HL-60 (cell line): ENCODE measurements around the gene UBQLN4.

ENCODE experiments used
- DNase-seq, 2 experiments: peaks; one replicate each; pipeline ENCODE4 v3.0.0-alpha.2; 2010 to 2020; ENCODE audit warnings: low read depth in 1 of 2, low spot score in 1 of 2
- H3K27ac ChIP-seq: fragments of 250-450 bp; sonication (Bioruptor Pico); replicated peaks from 2 replicates; pipeline ENCODE4 v1.5.1; 2020; ENCODE audit warnings: mild to moderate bottlenecking, moderate library complexity
- H3K27me3 ChIP-seq: fragments of 250-450 bp; sonication (Bioruptor Pico); 2 replicates; pipeline ENCODE4 v1.5.1; 2021; ENCODE audit warnings: mild to moderate bottlenecking, moderate library complexity; ENCODE audit not compliant: insufficient read depth, poor library complexity, severe bottlenecking
- H3K4me3 ChIP-seq: replicated peaks from 2 replicates; pipeline ENCODE4 v1.5.1; 2011; ENCODE audit warnings: mild to moderate bottlenecking, control low read depth, low read length; ENCODE audit not compliant: insufficient read depth
- CTCF ChIP-seq: IDR thresholded peaks from one replicate; pipeline ENCODE4 v1.5.1; 2011; ENCODE audit warnings: low read length, control low read depth, inconsistent platforms; ENCODE audit not compliant: insufficient read depth
- GABPA ChIP-seq: IDR thresholded peaks from 2 replicates; pipeline ENCODE4 v1.6.1; 2012; ENCODE audit warnings: low read depth
- POLR2AphosphoS5 ChIP-seq: IDR thresholded peaks from 2 replicates; pipeline ENCODE4 v1.6.1; 2012; ENCODE audit warnings: low read depth
- REST ChIP-seq: IDR thresholded peaks from 2 replicates; pipeline ENCODE4 v1.6.1; 2012; ENCODE audit warnings: low read depth; ENCODE audit not compliant: insufficient replicate concordance
- SPI1 ChIP-seq: IDR thresholded peaks from 2 replicates; pipeline ENCODE4 v1.6.1; 2012; ENCODE audit warnings: low read depth, mild to moderate bottlenecking, borderline replicate concordance

Gene UBQLN4

GRCh38 chr1:156021954-156022353, 31.6 kb downstream of the UBQLN4 start:
- Histone ChIP-seq H3K27ac (no peak overlapping the region), H3K4me3 (no peak overlapping the region), H3K27me3 (no peaks in the 10 kb centered on the region)
- TF ChIP-seq SPI1 (no peak), CTCF (no peak), GABPA (no peak), REST (no peak), POLR2AphosphoS5 (no peak)
- DNase-seq = no peak

GRCh38 chr1:156021093-156021428, 32.5 kb downstream of the UBQLN4 start:
- Histone ChIP-seq H3K27ac (no peak overlapping the region), H3K27me3 (no peaks in the 10 kb centered on the region), H3K4me3 (peak overlapping the region; percentile 95; the same call in 1 of the 2 replicates)
- no peak for DNase-seq
- TF ChIP-seq SPI1 = no peak
- TF ChIP-seq GABPA = no peak

GRCh38 chr1:156020293-156021092, 33.1 kb downstream of the UBQLN4 start, which contains the start of gene SSR2:
TSS of gene SSR2 (minus strand) at chr1:156020951. CDS start at chr1:156020167, 784 bp downstream.
- Histone ChIP-seq H3K27me3 (no peaks in the 10 kb centered on the region), H3K27ac (peak within 1 kb of the TSS; percentile 72), H3K4me3 (peak within 1 kb of the TSS; percentile 95)
- DNase-seq = peak; percentile 93 to 94
- TF ChIP-seq SPI1 = no peak; the same call in 1 of the 2 replicates
- peak; percentile 77; the same call in 1 of the 2 replicates for TF ChIP-seq POLR2AphosphoS5
- no peak for TF ChIP-seq REST
- peak; percentile 94 for TF ChIP-seq GABPA
- TF ChIP-seq CTCF = no peak

GRCh38 chr1:156019946-156020292, 33.7 kb downstream of the UBQLN4 start:
- peak overlapping the region; percentile 72 for H3K27ac ChIP-seq
- TF ChIP-seq POLR2AphosphoS5 (no peak), CTCF (no peak)
- peak overlapping the region; percentile 95 for H3K4me3 ChIP-seq
- no peak for DNase-seq
- H3K27me3 ChIP-seq = no peaks in the 10 kb centered on the region
